Aorta (tissue), 5 donors: ENCODE measurements around the gene STK39. TPM values are rescaled to one million over a fixed set of nuclear protein-coding genes. Genes with fewer than 3 reads are reported as not detected.

Experiments used
- ATAC-seq: fragments of 200-7000 bp; cut with Tn5 transposase; one replicate; pipeline ENCODE4 v1.9.1; 2022; ENCODE audit warnings: moderate library complexity; ENCODE audit not compliant: low FRiP score
- DNase-seq, 2 donors: peaks; one replicate each; pipeline ENCODE4 v3.0.0-alpha.2; 2020
- H3K27ac ChIP-seq, 2 donors: one replicate each; pipeline ENCODE4 v1.5.1; 2013; ENCODE audit warnings: low read length in 2 of 2, mild to moderate bottlenecking in 2 of 2, moderate library complexity in 2 of 2, control low read depth in 1 of 2, inconsistent platforms in 1 of 2, low read depth in 1 of 2
- H3K27me3 ChIP-seq, 2 donors: one replicate each; pipeline ENCODE4 v1.6.1; 2013; ENCODE audit warnings: control low read depth in 1 of 2, low read length in 1 of 2, mild to moderate bottlenecking in 1 of 2, moderate library complexity in 1 of 2; ENCODE audit not compliant: insufficient read depth in 2 of 2, control insufficient read depth in 1 of 2
- H3K36me3 ChIP-seq, 2 donors: one replicate each; pipeline ENCODE4 v1.6.1; 2013; ENCODE audit warnings: control low read depth in 1 of 2, low read length in 1 of 2, mild to moderate bottlenecking in 1 of 2; ENCODE audit not compliant: insufficient read depth in 2 of 2, control insufficient read depth in 1 of 2
- H3K4me1 ChIP-seq, 2 donors: one replicate each; pipeline ENCODE4 v1.6.1; 2013; ENCODE audit warnings: low read length in 2 of 2, control low read depth in 1 of 2, mild to moderate bottlenecking in 1 of 2, moderate library complexity in 1 of 2; ENCODE audit not compliant: insufficient read depth in 2 of 2, control insufficient read depth in 1 of 2
- H3K4me3 ChIP-seq, 2 donors: one replicate each; pipeline ENCODE4 v1.5.1; 2013; ENCODE audit warnings: low read length in 2 of 2, control low read depth in 1 of 2, mild to moderate bottlenecking in 1 of 2
- H3K9me3 ChIP-seq: one replicate; pipeline ENCODE4 v1.6.1; 2013; ENCODE audit warnings: mild to moderate bottlenecking, low read length; ENCODE audit not compliant: control insufficient read depth
- WGBS, 2 donors: extraction: QIAGEN DNeasy Blood & Tissue Kit; methylation state at CpG; one replicate each; pipeline ENCODE4 v1.1.7; 2013; 5-methylcytosine and 5-hydroxymethylcytosine counted together
- intact Hi-C, 2 donors: fragments of 100-400 bp; cut with DNase I; formaldehyde crosslinking; loops; one replicate each; pipeline versions ENCODE4 v1.14.2 to v1.15.0; 2022
- polyA plus RNA-seq, 2 donors: library from polyadenylated mRNA; stranded (reverse); fragments of 200-250 nt; gene quantifications; one replicate each; pipeline ENCODE4 v1.2.3, GENCODE V29; 2013
- total RNA-seq, 2 donors: library from RNA; stranded (reverse); fragmentation: NEBNext Ultra II Directional; extraction: Animal tissue kit (Norgen Biotek cat#: 25700); gene quantifications; one replicate each; pipeline ENCODE4 v1.2.1, GENCODE V29; 2021
- donor health status: healthy with polysubstance abuse.
- donor health status: Bipolar disorder and iron deficiency.
- donor health status: DM: no; HTN: no; CAD: no.
- donor health status: DM: no; HTN: no; CAD: no.
- donor health status: DM: yes; HTN: yes; CAD: no.

STK39 gene
- total and polyA plus RNA-seq, 4 donors: 7.1 to 17.7 (median 14.4) TPM

- no peaks in the 10 kb centered on the region for H3K36me3 ChIP-seq
- ATAC-seq: no peak
- H3K27ac ChIP-seq: no peak overlapping the region
- H3K4me1 ChIP-seq: peaks cover 3 to 5% of the 10 kb centered on the region in 2 donors
- H3K9me3 ChIP-seq: no peaks in the 10 kb centered on the region
- H3K27me3 ChIP-seq: no peaks in the 10 kb centered on the region
- DNase-seq: no peak
- no peak overlapping the region for H3K4me3 ChIP-seq
- intact Hi-C loops: no loop called here
Measured at GRCh38 chr2:168185583-168186274, 61.7 kb downstream of the STK39 start.

GRCh38 chr2:168184681-168185513, 62.5 kb downstream of the STK39 start:
- no peaks in the 10 kb centered on the region for H3K9me3 ChIP-seq
- no peak overlapping the region for H3K4me3 ChIP-seq
- H3K27me3 ChIP-seq: no peaks in the 10 kb centered on the region
- WGBS, 2 donors: 96 to 97% methylated on average over 4 of the region's 4 CpGs
- peaks cover 3 to 5% of the 10 kb centered on the region in 2 donors for H3K4me1 ChIP-seq
- ATAC-seq (no peak), DNase-seq (no peak)
- no peaks in the 10 kb centered on the region for H3K36me3 ChIP-seq
- no peak overlapping the region for H3K27ac ChIP-seq
- intact Hi-C loops: no loop called here

- no peaks in the 10 kb centered on the region for H3K27me3 ChIP-seq
- H3K4me3 ChIP-seq: no peak overlapping the region
- no peak overlapping the region for H3K27ac ChIP-seq
- peaks cover 3 to 5% of the 10 kb centered on the region in 2 donors for H3K4me1 ChIP-seq
- intact Hi-C loops: no loop called here
- WGBS, 2 donors: 6 to 11% methylated on average over 4 of the region's 4 CpGs
- peak; percentile 60 for ATAC-seq
- no peak for DNase-seq
- H3K9me3 ChIP-seq: no peaks in the 10 kb centered on the region
- H3K36me3 ChIP-seq: peaks cover 0 to 3% of the 10 kb centered on the region in 2 donors
Measured at GRCh38 chr2:168183308-168183997, 63.9 kb downstream of the STK39 start.

- intact Hi-C loops: no loop called here
- H3K4me1 ChIP-seq: peaks cover 3 to 5% of the 10 kb centered on the region in 2 donors
- H3K27ac ChIP-seq: no peak overlapping the region
- peaks cover 0 to 3% of the 10 kb centered on the region in 2 donors for H3K36me3 ChIP-seq
- no peaks in the 10 kb centered on the region for H3K9me3 ChIP-seq
- 92 to 95% methylated on average over 5 of the region's 5 CpGs for WGBS, 2 donors
- H3K4me3 ChIP-seq: no peak overlapping the region
- ATAC-seq (no peak), DNase-seq (no peak)
- no peaks in the 10 kb centered on the region for H3K27me3 ChIP-seq
Measured at GRCh38 chr2:168182550-168183249, 64.7 kb downstream of the STK39 start.

GRCh38 chr2:168181825-168182224, 65.6 kb downstream of the STK39 start:
- WGBS, 2 donors: 87 to 90% methylated on average over 4 of the region's 4 CpGs
- intact Hi-C loops: no loop called here
- Histone ChIP-seq H3K4me3 (no peak overlapping the region), H3K36me3 (peaks cover 0 to 3% of the 10 kb centered on the region in 2 donors), H3K27me3 (no peaks in the 10 kb centered on the region), H3K9me3 (no peaks in the 10 kb centered on the region), H3K4me1 (peaks cover 3 to 5% of the 10 kb centered on the region in 2 donors), H3K27ac (no peak overlapping the region)
- ATAC-seq (no peak), DNase-seq (no peak)

- no peak for ATAC-seq
- DNase-seq: no peak
- H3K4me3 ChIP-seq: no peak overlapping the region
- H3K9me3 ChIP-seq: no peaks in the 10 kb centered on the region
- intact Hi-C loops: no loop called here
- H3K27ac ChIP-seq: no peak overlapping the region
- peaks cover 0 to 3% of the 10 kb centered on the region in 2 donors for H3K36me3 ChIP-seq
- H3K27me3 ChIP-seq: no peaks in the 10 kb centered on the region
- H3K4me1 ChIP-seq: peaks cover 3 to 5% of the 10 kb centered on the region in 2 donors
- WGBS, 2 donors: 94 to 95% methylated on average over 3 of the region's 3 CpGs
Measured at GRCh38 chr2:168180914-168181313, 66.5 kb downstream of the STK39 start.

- no peak for ATAC-seq
- Histone ChIP-seq H3K27ac (no peak overlapping the region), H3K27me3 (no peaks in the 10 kb centered on the region), H3K4me1 (peaks cover 3 to 5% of the 10 kb centered on the region in 2 donors), H3K4me3 (no peak overlapping the region), H3K36me3 (peaks cover 0 to 3% of the 10 kb centered on the region in 2 donors), H3K9me3 (no peaks in the 10 kb centered on the region)
- WGBS, 2 donors: 84 to 88% methylated on average over 5 of the region's 5 CpGs
- intact Hi-C loops: no loop called here
- DNase-seq: no peak
Measured at GRCh38 chr2:168180483-168180882, 66.9 kb downstream of the STK39 start.

- 87 to 98% methylated on average over 5 of the region's 5 CpGs for WGBS, 2 donors
- ATAC-seq (no peak), DNase-seq (no peak)
- H3K27ac ChIP-seq: no peak overlapping the region
- H3K4me3 ChIP-seq: no peak overlapping the region
- no peaks in the 10 kb centered on the region for H3K27me3 ChIP-seq
- peaks cover 0 to 3% of the 10 kb centered on the region in 2 donors for H3K36me3 ChIP-seq
- no peaks in the 10 kb centered on the region for H3K9me3 ChIP-seq
- H3K4me1 ChIP-seq: peaks cover 2 to 5% of the 10 kb centered on the region in 2 donors
- intact Hi-C loops: no loop called here
Measured at GRCh38 chr2:168179592-168179991, 67.8 kb downstream of the STK39 start.
